ENCODE data around the gene WDFY3.

The WDFY3 gene, protein sequence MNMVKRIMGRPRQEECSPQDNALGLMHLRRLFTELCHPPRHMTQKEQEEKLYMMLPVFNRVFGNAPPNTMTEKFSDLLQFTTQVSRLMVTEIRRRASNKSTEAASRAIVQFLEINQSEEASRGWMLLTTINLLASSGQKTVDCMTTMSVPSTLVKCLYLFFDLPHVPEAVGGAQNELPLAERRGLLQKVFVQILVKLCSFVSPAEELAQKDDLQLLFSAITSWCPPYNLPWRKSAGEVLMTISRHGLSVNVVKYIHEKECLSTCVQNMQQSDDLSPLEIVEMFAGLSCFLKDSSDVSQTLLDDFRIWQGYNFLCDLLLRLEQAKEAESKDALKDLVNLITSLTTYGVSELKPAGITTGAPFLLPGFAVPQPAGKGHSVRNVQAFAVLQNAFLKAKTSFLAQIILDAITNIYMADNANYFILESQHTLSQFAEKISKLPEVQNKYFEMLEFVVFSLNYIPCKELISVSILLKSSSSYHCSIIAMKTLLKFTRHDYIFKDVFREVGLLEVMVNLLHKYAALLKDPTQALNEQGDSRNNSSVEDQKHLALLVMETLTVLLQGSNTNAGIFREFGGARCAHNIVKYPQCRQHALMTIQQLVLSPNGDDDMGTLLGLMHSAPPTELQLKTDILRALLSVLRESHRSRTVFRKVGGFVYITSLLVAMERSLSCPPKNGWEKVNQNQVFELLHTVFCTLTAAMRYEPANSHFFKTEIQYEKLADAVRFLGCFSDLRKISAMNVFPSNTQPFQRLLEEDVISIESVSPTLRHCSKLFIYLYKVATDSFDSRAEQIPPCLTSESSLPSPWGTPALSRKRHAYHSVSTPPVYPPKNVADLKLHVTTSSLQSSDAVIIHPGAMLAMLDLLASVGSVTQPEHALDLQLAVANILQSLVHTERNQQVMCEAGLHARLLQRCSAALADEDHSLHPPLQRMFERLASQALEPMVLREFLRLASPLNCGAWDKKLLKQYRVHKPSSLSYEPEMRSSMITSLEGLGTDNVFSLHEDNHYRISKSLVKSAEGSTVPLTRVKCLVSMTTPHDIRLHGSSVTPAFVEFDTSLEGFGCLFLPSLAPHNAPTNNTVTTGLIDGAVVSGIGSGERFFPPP (N-terminal part only)

DNA sequence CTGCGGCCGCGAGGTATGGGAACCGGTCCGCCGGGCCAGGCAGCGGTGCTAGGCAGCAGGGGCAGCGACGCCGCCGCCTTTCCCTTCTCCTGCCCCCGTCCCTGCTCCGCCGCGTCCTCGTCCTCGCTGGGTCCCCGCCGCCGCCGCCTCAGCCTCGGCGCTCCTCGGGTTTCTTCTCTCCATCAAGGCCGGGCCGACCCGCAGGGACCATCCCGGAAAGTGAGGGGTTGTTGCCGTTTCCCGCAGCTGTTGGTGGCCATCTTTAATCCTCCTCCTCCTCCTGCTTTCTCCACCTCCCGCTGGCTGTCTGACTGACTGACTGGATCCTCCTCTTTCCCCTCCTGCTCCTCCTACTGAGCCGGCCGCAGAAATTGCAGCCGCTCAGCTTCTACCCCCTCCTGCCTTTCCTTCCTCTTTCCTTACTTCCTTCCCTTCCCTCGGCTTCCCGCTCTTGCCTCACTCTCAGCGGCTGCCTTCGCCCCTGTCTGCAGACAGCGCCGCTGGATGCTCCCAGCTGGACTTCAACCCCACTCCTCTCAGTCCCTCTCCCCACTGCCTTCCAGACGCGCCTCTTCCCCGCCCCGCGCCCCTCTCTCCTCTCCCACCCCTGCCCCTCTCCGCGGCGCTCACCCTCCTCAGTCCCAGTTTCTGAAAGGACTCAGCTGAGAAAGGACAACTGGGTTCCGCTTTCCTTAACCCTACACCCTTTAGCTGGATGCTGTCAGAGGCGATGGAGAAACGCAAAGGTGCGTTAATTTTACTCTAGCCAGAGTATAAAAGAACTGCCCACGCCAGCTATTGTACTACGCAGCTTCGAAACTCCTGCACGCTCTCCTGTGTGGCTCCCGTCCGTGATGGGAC is at the start of gene WDFY3:
WDFY3 (minus strand) TSS at position 309 of the 861 bp plus-strand sequence. CDS start 106,099 bp downstream, outside the sequence.
- H3K4me3 ChIP-seq (ENCODE audit: low read depth in 1 of 2, low read length in 2 of 2), result peak within 1 kb of the TSS; percentile 99
- H3K4me1 ChIP-seq (ENCODE audit: insufficient read depth, low read length), result peaks cover 8% of the 10 kb centered on the region
- H3K36me3 ChIP-seq (ENCODE audit: insufficient read depth, low read length), result no peaks in the 10 kb centered on the region
- peak within 1 kb of the TSS; percentile 97 for H3K27ac ChIP-seq (ENCODE audit: low read depth, low read length)
- peak within 1 kb of the TSS; percentile 84 for H3K9ac ChIP-seq (ENCODE audit: low read length)
- no peaks in the 10 kb centered on the region for H3K9me3 ChIP-seq (ENCODE audit: low read length)
- H3K27me3 ChIP-seq (ENCODE audit: control insufficient read depth in 1 of 2, insufficient read depth in 2 of 2, low read length in 2 of 2), result no peaks in the 10 kb centered on the region

DNA sequence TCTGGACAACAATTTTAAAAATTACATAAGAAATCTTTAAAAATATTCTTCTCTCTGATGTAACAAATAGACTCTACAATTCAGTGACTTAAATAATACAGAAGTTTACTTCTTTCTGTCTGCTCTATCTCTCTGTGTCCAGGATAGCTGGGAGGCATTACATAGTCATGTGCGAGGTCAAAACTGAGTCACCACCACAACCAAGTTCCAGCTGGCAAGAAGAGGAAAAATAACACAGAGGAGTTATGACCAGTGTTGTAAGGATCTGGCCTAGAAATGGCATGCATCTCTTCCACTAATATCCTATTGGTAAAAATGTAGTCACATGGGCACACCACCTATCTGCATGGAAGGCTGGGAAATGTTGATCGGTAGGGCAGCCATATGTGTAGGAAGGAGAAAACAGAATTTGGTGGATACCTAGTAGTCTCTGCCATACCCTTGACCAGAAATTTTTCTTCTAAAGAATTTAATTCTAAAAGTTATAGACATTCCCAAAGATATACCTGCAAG is 39.4 kb upstream of the WDFY3 start:
- Histone ChIP-seq H3K9ac (ENCODE audit: low read length) (no peak overlapping the region), H3K36me3 (ENCODE audit: insufficient read depth, low read length) (no peaks in the 10 kb centered on the region), H3K9me3 (ENCODE audit: low read length) (no peaks in the 10 kb centered on the region), H3K27me3 (ENCODE audit: control insufficient read depth in 1 of 2, insufficient read depth in 2 of 2, low read length in 2 of 2) (no peaks in the 10 kb centered on the region), H3K27ac (ENCODE audit: low read depth, low read length) (no peak overlapping the region), H3K4me3 (ENCODE audit: low read depth in 1 of 2, low read length in 2 of 2) (no peak overlapping the region), H3K4me1 (ENCODE audit: insufficient read depth, low read length) (no peaks in the 10 kb centered on the region)

DNA sequence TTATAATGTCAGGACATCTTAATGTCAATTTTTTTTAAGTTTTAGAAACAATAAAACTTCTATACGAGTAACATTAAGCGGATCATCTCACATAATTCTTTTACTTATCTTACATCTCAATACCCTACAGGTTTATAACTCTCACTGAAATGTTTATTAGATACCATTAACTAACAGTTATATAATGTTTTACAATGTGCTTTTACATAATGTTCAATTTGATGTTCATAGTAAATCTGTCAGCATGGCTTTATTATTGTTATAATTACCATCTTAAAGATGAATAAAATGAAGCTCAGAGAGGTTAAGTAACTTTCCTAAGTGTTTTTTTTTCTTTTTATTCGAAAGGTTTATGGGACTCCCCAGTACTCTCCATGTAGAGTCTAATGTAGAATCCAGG is 33.9 kb upstream of the WDFY3 start:
- Histone ChIP-seq H3K9me3 (ENCODE audit: low read length) (no peaks in the 10 kb centered on the region), H3K4me1 (ENCODE audit: insufficient read depth, low read length) (no peaks in the 10 kb centered on the region), H3K4me3 (ENCODE audit: low read depth in 1 of 2, low read length in 2 of 2) (no peak overlapping the region), H3K9ac (ENCODE audit: low read length) (no peak overlapping the region), H3K27me3 (ENCODE audit: control insufficient read depth in 1 of 2, insufficient read depth in 2 of 2, low read length in 2 of 2) (no peaks in the 10 kb centered on the region), H3K27ac (ENCODE audit: low read depth, low read length) (no peak overlapping the region), H3K36me3 (ENCODE audit: insufficient read depth, low read length) (no peaks in the 10 kb centered on the region)

DNA sequence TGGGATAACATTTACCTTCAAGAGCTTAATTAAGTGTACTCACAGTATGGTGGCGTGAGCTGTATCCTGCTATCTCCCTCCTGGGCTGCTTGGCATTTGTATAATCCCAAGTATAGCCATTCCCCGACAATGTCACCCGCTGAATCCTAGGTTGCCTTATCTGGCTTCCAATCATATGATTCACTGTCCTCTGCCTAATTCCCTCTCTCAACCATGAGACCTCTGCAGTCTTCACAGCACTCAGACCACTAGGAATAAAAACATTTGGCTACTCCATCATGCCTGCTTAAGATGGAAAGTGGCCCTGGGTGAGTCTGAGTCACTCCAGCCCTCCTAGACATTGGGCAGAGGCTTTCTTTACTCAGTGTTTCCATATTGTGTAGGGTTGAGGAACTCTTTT is 28.9 kb upstream of the WDFY3 start:
- H3K27me3 ChIP-seq (ENCODE audit: control insufficient read depth in 1 of 2, insufficient read depth in 2 of 2, low read length in 2 of 2), result no peaks in the 10 kb centered on the region
- no peaks in the 10 kb centered on the region for H3K36me3 ChIP-seq (ENCODE audit: insufficient read depth, low read length)
- no peak overlapping the region for H3K27ac ChIP-seq (ENCODE audit: low read depth, low read length)
- no peaks in the 10 kb centered on the region for H3K4me1 ChIP-seq (ENCODE audit: insufficient read depth, low read length)
- H3K9ac ChIP-seq (ENCODE audit: low read length), result no peak overlapping the region
- H3K9me3 ChIP-seq (ENCODE audit: low read length), result no peaks in the 10 kb centered on the region
- H3K4me3 ChIP-seq (ENCODE audit: low read depth in 1 of 2, low read length in 2 of 2), result no peak overlapping the region

DNA sequence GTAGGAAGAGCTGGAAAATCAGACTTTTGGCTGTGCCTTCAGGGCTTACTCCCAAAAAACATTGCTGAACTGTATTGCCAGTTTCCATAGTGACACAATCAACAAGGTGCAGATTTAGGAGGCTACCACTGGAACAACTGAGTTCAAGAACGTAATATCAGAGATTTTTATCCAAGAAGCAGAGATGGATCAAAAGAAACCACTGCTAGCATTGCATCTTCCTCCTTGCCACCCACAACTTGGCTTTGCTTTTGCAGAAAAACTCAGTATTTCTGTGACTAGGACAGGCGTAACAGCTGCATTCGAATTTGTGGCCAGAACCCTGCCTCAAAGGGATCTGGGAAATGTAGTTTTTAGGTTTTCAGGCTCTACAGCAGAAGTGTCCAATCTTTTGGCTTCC is 27.8 kb upstream of the WDFY3 start:
- no peaks in the 10 kb centered on the region for H3K27me3 ChIP-seq (ENCODE audit: control insufficient read depth in 1 of 2, insufficient read depth in 2 of 2, low read length in 2 of 2)
- H3K4me3 ChIP-seq (ENCODE audit: low read depth in 1 of 2, low read length in 2 of 2), result no peak overlapping the region
- H3K9me3 ChIP-seq (ENCODE audit: low read length), result no peaks in the 10 kb centered on the region
- no peaks in the 10 kb centered on the region for H3K36me3 ChIP-seq (ENCODE audit: insufficient read depth, low read length)
- H3K9ac ChIP-seq (ENCODE audit: low read length), result no peak overlapping the region
- no peak overlapping the region for H3K27ac ChIP-seq (ENCODE audit: low read depth, low read length)
- no peaks in the 10 kb centered on the region for H3K4me1 ChIP-seq (ENCODE audit: insufficient read depth, low read length)

DNA sequence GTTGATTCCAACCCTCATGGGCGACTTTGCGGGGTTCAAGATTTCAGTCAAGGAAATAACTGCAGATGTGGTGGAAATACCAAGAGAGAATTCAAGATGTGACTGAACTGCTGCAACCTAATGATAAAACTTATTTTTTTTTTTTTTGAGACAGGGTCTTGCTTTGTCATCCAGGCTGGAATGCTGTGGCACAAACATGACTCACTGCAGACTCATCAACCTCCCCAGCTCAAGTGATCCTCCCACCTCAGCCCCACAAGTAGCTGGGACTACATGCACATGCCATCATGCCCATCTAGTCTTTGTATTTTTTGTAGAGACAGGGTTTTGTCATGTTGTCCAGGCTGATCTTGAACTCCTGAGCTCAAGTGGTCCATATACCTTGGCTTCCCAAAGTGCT is 19.5 kb upstream of the WDFY3 start:
- Histone ChIP-seq H3K27ac (ENCODE audit: low read depth, low read length) (no peak overlapping the region), H3K36me3 (ENCODE audit: insufficient read depth, low read length) (no peaks in the 10 kb centered on the region), H3K9me3 (ENCODE audit: low read length) (no peaks in the 10 kb centered on the region), H3K27me3 (ENCODE audit: control insufficient read depth in 1 of 2, insufficient read depth in 2 of 2, low read length in 2 of 2) (no peaks in the 10 kb centered on the region), H3K4me1 (ENCODE audit: insufficient read depth, low read length) (no peaks in the 10 kb centered on the region), H3K9ac (ENCODE audit: low read length) (no peak overlapping the region), H3K4me3 (ENCODE audit: low read depth in 1 of 2, low read length in 2 of 2) (no peak overlapping the region)

DNA sequence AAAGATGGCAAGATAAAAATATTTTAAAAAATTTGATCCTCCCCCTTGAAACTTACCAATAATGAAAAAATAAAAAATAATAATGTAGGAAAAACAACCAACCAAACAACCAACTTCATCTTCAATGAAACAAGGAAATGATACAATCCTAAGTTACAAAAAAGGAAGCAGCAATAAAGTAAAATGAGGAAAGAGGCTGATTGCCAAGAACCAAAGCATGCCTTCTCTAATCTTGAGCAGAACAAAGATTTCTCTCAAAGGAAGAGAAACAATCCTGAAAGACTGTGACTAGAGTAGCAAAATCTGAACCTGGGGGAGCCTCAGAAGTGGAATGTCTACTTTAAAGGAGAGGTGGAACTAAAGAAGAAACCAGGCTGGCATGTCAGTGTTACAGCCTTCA is 10.9 kb upstream of the WDFY3 start:
- no peak overlapping the region for H3K27ac ChIP-seq (ENCODE audit: low read depth, low read length)

DNA sequence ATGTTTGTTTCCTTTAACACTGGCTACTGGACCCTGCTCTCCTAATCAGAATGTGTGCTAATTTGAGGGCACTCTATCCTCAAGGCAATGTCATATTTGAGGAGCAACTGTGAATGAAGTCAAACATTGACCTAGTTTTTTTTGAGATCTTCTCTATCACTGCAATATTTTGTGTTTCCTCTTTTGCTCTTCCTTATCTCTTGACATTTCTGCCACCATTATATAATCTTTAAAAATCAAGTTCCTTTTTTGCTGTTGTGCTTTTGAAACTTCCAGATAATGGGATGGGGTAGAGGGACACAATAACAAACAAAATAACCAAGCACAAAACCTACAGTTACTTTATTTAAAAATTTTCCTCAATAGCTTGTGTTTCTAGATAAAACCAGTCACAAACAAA is 7.4 kb upstream of the WDFY3 start:
- no peaks in the 10 kb centered on the region for H3K36me3 ChIP-seq (ENCODE audit: insufficient read depth, low read length)

More for the DNA sequence above, 10.9 kb upstream of the WDFY3 start:
- H3K27me3 ChIP-seq (ENCODE audit: control insufficient read depth in 1 of 2, insufficient read depth in 2 of 2, low read length in 2 of 2), result no peaks in the 10 kb centered on the region
- H3K4me1 ChIP-seq (ENCODE audit: insufficient read depth, low read length), result no peaks in the 10 kb centered on the region
- no peaks in the 10 kb centered on the region for H3K9me3 ChIP-seq (ENCODE audit: low read length)
- H3K9ac ChIP-seq (ENCODE audit: low read length), result no peak overlapping the region
- H3K36me3 ChIP-seq (ENCODE audit: insufficient read depth, low read length), result no peaks in the 10 kb centered on the region
- H3K4me3 ChIP-seq (ENCODE audit: low read depth in 1 of 2, low read length in 2 of 2), result no peak overlapping the region

DNA sequence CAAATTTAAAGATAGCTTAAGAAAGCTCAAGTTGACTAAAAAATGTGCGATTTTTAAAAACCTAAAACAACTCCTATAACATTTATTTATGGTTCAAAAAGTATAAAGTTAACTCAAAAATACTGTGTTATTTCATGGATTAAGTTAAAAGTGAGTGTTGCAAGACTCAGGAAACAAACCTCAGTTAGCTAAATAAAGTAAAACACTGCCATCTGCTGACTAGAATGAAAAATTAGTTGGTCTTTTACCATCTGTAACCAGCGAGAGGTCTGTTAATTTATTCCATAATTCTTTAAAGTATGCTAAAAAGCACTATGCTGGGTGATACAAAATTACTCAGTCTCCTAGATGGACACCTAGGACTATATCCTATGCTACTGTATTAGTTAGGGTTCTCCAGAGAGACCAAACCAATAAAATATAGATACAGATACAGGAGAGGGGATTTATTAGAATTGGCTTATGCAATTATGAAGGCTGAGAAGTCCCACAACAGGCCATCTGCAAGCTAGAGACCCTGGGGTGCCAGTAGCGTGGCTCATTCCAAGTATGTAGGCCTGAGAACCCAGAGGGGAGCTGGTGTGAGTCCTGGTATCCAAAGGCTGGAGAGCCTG is 4.9 kb upstream of the WDFY3 start:
- Histone ChIP-seq H3K9ac (ENCODE audit: low read length) (no peak overlapping the region), H3K4me3 (ENCODE audit: low read depth in 1 of 2, low read length in 2 of 2) (no peak overlapping the region), H3K4me1 (ENCODE audit: insufficient read depth, low read length) (peaks cover 4% of the 10 kb centered on the region), H3K9me3 (ENCODE audit: low read length) (no peaks in the 10 kb centered on the region), H3K27me3 (ENCODE audit: control insufficient read depth in 1 of 2, insufficient read depth in 2 of 2, low read length in 2 of 2) (no peaks in the 10 kb centered on the region), H3K27ac (ENCODE audit: low read depth, low read length) (no peak overlapping the region), H3K36me3 (ENCODE audit: insufficient read depth, low read length) (no peaks in the 10 kb centered on the region)

More for the DNA sequence above, 7.4 kb upstream of the WDFY3 start:
- H3K9ac ChIP-seq (ENCODE audit: low read length), result no peak overlapping the region
- no peaks in the 10 kb centered on the region for H3K4me1 ChIP-seq (ENCODE audit: insufficient read depth, low read length)
- H3K4me3 ChIP-seq (ENCODE audit: low read depth in 1 of 2, low read length in 2 of 2), result no peak overlapping the region
- H3K9me3 ChIP-seq (ENCODE audit: low read length), result no peaks in the 10 kb centered on the region
- H3K27me3 ChIP-seq (ENCODE audit: control insufficient read depth in 1 of 2, insufficient read depth in 2 of 2, low read length in 2 of 2), result no peaks in the 10 kb centered on the region
- H3K27ac ChIP-seq (ENCODE audit: low read depth, low read length), result no peak overlapping the region

DNA sequence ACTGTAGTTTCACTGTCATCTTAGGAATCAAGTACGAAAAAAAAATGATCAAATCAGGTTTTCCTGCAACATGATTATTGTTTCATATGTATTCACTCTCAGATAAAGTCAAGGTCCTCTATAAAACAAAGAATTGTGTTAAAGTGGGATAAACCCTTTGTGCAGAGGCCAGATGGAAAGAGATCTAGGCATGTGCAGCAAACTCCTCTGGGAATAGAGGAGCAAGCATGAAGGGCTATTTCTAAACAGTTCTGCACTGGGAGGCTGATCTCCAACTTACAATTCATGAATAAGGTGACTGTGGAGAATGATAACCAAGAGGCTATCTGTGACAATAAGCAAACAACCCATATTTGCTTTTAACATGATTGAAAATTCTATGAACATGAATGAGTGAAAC is 2.4 kb upstream of the WDFY3 start:
- no peaks in the 10 kb centered on the region for H3K36me3 ChIP-seq (ENCODE audit: insufficient read depth, low read length)
- H3K9ac ChIP-seq (ENCODE audit: low read length), result no peak overlapping the region
- H3K27ac ChIP-seq (ENCODE audit: low read depth, low read length), result no peak overlapping the region
- no peak overlapping the region for H3K4me3 ChIP-seq (ENCODE audit: low read depth in 1 of 2, low read length in 2 of 2)
- no peaks in the 10 kb centered on the region for H3K9me3 ChIP-seq (ENCODE audit: low read length)
- H3K4me1 ChIP-seq (ENCODE audit: insufficient read depth, low read length), result peaks cover 8% of the 10 kb centered on the region
- H3K27me3 ChIP-seq (ENCODE audit: control insufficient read depth in 1 of 2, insufficient read depth in 2 of 2, low read length in 2 of 2), result no peaks in the 10 kb centered on the region

Measured in muscle layer of colon (tissue), 2 donors.